Activated CD4-positive, alpha-beta T cell treated with anti-CD3 and anti-CD28 coated beads for 36 hours (primary cell): Measurements from ENCODE around the gene PAF1. TPM values are rescaled to one million over a fixed set of nuclear protein-coding genes. Genes with fewer than 3 reads are reported as not detected.

Experiments
- ATAC-seq: fragments of 200-7000 bp; cut with Tn5 transposase; one replicate; pipeline ENCODE4 v1.10.0; 2021; ENCODE audit warnings: mild to moderate bottlenecking, moderate library complexity
- CTCF ChIA-PET: fragments of 350-600 bp; sonication (Branson Sonifier 250); formaldehyde crosslinking; loops from one replicate; lab custom pipeline; 2021; ENCODE audit warnings: antibody characterized with exemption; lab: Charles Lee
- POLR2A ChIA-PET: fragments of 350-600 bp; sonication (Branson Sonifier 250); formaldehyde crosslinking; loops from one replicate; lab custom pipeline; 2021; ENCODE audit warnings: antibody characterized with exemption, inconsistent platforms; lab: Charles Lee
- DNase-seq: peaks from one replicate; pipeline ENCODE4 v3.0.0-alpha.2; 2020
- H3K27ac Mint-ChIP-seq: one replicate; pipeline ENCODE4 v1.8.0; 2021; ENCODE audit warnings: mixed read lengths
- H3K27me3 Mint-ChIP-seq: one replicate; pipeline ENCODE4 v1.8.0; 2021; ENCODE audit warnings: mixed read lengths
- H3K36me3 Mint-ChIP-seq: one replicate; pipeline ENCODE4 v1.8.0; 2021; ENCODE audit warnings: low read depth, mixed read lengths
- H3K4me1 Mint-ChIP-seq: one replicate; pipeline ENCODE4 v1.8.0; 2021; ENCODE audit warnings: mixed read lengths
- H3K4me3 Mint-ChIP-seq: one replicate; pipeline ENCODE4 v1.8.0; 2021; ENCODE audit warnings: mild to moderate bottlenecking, moderate library complexity, mixed read lengths
- H3K9me3 Mint-ChIP-seq: one replicate; pipeline ENCODE4 v1.8.0; 2021; ENCODE audit warnings: low read depth, mixed read lengths
- intact Hi-C, 2 experiments: fragments of 100-400 bp; cut with DNase I in 1 of 2; cut with micrococcal nuclease in 1 of 2; formaldehyde crosslinking; loops; one replicate each; pipeline versions ENCODE4 v1.14.2 to v1.15.1; 2022 to 2024; cut with DNase I, micrococcal nuclease
- total RNA-seq, 2 experiments: library from RNA; stranded (reverse); gene quantifications; one replicate each; pipeline ENCODE4 v1.2.3, GENCODE V29; 2021

PAF1 gene
- total RNA-seq, 2 experiments from 2014 or later: 40.4 to 54.2 TPM

DNA sequence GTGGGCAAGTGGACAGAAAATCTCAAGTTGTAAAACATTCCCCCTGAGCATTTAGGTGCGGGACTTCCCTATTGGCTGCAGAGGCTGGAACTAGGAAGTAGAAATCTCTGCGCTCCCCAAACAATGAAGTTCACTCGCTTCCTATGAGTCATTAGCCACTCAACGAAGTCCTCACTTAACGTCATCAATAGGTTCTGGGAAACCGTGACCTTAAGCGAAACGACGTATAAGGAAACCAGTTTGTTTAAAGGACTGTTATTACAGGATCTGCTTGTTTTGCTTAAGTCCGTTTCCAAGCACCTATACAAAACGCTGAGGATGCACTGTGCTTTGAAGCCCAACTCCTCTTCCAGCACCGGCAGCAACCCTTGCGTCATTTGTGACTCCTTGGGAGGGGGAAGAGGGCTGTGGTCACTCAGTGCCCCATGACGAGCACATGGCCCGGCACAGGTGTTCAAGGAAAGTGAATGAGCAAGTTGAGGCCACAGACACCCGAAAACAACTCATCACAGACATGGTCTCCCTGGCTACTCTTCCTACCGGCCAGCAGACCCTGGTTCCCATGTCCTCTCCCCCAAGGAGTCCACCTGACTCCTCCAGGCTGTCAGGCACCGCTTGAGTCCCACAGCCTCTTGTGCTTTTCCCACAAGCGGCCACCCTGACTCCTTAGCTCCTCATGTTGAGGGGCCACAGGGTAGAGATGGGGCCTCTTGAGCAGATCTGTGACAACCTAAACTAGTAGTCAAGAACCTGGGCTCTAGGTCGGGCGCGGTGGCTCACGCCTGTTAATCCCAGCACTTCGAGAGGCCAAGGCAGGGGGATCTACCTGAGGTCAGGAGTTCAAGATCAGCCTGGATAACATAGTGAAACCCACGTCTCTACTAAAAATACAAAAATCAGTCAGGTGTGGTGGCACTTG lies 40.0 kb upstream of the PAF1 start:
- peaks cover 36% of the 10 kb centered on the region for H3K36me3 Mint-ChIP-seq
- H3K27me3 Mint-ChIP-seq: no peaks in the 10 kb centered on the region
- ATAC-seq (peak; percentile 81), DNase-seq (peak; percentile 86)
- CTCF ChIA-PET: interaction anchor here (0.7 to 1.3 kb wide), 5 partner anchors 10 to 114 kb away, joined by 3 to 4 read pairs (median 3); partner anchors contain the start of genes MED29 and PAF1
- H3K4me1 Mint-ChIP-seq: peaks cover 40% of the 10 kb centered on the region
- no peaks in the 10 kb centered on the region for H3K9me3 Mint-ChIP-seq
- H3K27ac Mint-ChIP-seq: peak overlapping the region; percentile 89
- POLR2A ChIA-PET: interaction anchor here (0.5 to 2.6 kb wide), 6 partner anchors 15 to 589 kb away, joined by 3 to 10 read pairs (median 4); partner anchors contain the start of genes SUPT5H and TIMM50
- peak overlapping the region; percentile 28 for H3K4me3 Mint-ChIP-seq
- intact Hi-C loops: loop anchor here (1.0 to 5.0 kb wide), 8 partner anchors 14 to 80 kb away; partner anchors contain the start of genes PLEKHG2 (in 2 of the 2), SUPT5H (in 2 of the 2), MED29 (in 1 of the 2) and PAF1 (in 1 of the 2)

DNA sequence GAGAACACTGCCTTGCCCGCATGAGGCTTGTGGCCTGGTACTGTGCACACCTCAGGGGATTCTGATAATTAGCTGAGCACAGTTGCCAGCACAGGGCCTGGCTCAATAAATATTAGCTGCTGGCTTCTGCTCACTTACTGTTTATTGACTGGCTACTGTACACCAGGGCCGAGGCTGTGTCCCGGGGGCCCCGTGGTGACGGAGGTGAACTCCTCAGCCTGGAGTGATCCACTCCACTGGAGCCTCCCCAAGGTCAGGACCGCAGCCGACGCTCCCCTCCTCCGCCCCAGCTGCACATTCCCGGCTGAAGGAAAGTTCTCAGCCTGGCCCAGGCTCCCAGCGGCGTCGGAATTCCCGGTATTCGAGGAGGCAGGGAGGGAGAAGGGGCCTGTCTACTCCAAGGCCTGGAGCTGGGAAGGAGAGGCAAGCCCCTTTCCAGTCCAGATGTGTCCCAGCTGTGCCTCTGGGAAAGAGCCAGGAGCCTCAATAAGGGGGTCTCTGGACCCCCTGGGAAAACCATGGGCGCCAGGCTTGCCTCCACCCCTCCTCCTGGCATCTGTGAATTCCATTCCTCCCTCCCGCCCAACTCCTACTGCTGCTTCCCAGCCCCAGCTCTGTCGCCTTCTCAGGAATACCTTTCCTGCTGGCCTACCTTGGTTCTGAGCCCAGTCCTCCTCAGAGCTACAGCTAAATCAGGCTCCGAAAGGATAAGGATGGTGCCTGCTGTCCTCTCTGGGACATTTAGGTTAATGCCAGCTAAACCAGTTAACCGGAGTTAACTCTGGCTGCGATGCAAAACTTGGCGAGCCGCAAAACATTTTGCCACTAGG lies 37.6 kb upstream of the PAF1 start:
- Mint-ChIP-seq H3K27ac (no peak overlapping the region), H3K4me3 (no peak overlapping the region), H3K9me3 (no peaks in the 10 kb centered on the region), H3K4me1 (peaks cover 25% of the 10 kb centered on the region), H3K27me3 (no peaks in the 10 kb centered on the region), H3K36me3 (peaks cover 16% of the 10 kb centered on the region)
- no peak for ATAC-seq
- ChIA-PET POLR2A (interaction anchor here (1.2 to 3.1 kb wide), 4 partner anchors 7 to 27 kb away, joined by 3 to 12 read pairs (median 4); partner anchors contain the start of gene RPS16), CTCF (interaction anchor here (1.1 to 2.5 kb wide), 3 partner anchors 16 to 104 kb away, joined by 3 to 9 read pairs (median 3); partner anchors contain the start of gene PLEKHG2)
- intact Hi-C loops: no loop called here
- no peak for DNase-seq

GRCh38 chr19:39427707-39428106 lies 36.8 kb upstream of the PAF1 start:
- Mint-ChIP-seq H3K36me3 (peaks cover 11% of the 10 kb centered on the region), H3K4me1 (peaks cover 17% of the 10 kb centered on the region), H3K4me3 (no peak overlapping the region), H3K9me3 (no peaks in the 10 kb centered on the region), H3K27ac (no peak overlapping the region), H3K27me3 (no peaks in the 10 kb centered on the region)
- intact Hi-C loops: no loop called here
- ATAC-seq: no peak
- DNase-seq: no peak
- CTCF ChIA-PET: interaction anchor here (0.6 to 2.5 kb wide), 9 partner anchors 8 to 305 kb away, joined by 3 to 9 read pairs (median 3); partner anchors contain the start of genes PLEKHG2 and RPS16
- POLR2A ChIA-PET: interaction anchor here (1.0 to 3.1 kb wide), 5 partner anchors 8 to 93 kb away, joined by 3 to 12 read pairs (median 3); partner anchors contain the start of gene RPS16

DNA sequence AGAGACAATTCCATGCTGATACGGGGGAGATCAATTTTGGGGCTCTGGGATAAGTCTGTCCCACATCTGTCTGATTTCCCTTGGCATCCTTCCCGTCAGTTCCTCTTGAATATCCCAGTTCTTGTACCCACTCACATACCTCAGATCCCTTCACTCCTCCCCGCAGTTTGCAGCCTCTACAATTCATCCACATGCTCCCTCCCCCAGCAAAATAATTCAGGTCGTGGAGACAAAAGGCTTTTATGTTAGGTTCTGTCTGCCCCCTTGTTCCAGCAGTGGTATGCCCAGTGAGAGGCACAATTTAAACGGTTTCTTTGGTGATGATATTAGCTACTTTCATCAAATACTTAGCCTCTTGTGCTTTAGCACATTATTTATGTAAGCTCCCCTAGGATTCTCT lies 35.3 kb upstream of the PAF1 start:
- peaks cover 9% of the 10 kb centered on the region for H3K4me1 Mint-ChIP-seq
- POLR2A ChIA-PET: interaction anchor here (3.1 kb wide), 1 partner anchor 9 kb away, joined by 12 read pairs; the partner anchor contains the start of gene RPS16
- H3K4me3 Mint-ChIP-seq: no peak overlapping the region
- H3K9me3 Mint-ChIP-seq: no peaks in the 10 kb centered on the region
- H3K27me3 Mint-ChIP-seq: no peaks in the 10 kb centered on the region
- H3K36me3 Mint-ChIP-seq: peaks cover 13% of the 10 kb centered on the region
- CTCF ChIA-PET: interaction anchor here (0.9 to 1.3 kb wide), 3 partner anchors 9 to 106 kb away, joined by 3 to 7 read pairs (median 3); partner anchors contain the start of gene RPS16
- intact Hi-C loops: no loop called here
- ATAC-seq (no peak), DNase-seq (no peak)
- peak overlapping the region; percentile 17 for H3K27ac Mint-ChIP-seq

- DNase-seq (no peak), ATAC-seq (no peak)
- peaks cover 5% of the 10 kb centered on the region for H3K4me1 Mint-ChIP-seq
- POLR2A ChIA-PET: interaction anchor here (3.1 kb wide), 1 partner anchor 10 kb away, joined by 12 read pairs; the partner anchor contains the start of gene RPS16
- intact Hi-C loops: no loop called here
- no peaks in the 10 kb centered on the region for H3K9me3 Mint-ChIP-seq
- H3K27me3 Mint-ChIP-seq: no peaks in the 10 kb centered on the region
- H3K27ac Mint-ChIP-seq: no peak overlapping the region
- no peak overlapping the region for H3K4me3 Mint-ChIP-seq
- CTCF ChIA-PET: interaction anchor here (1.1 to 1.3 kb wide), 2 partner anchors 10 to 107 kb away, joined by 3 read pairs; partner anchors contain the start of gene RPS16
- peaks cover 13% of the 10 kb centered on the region for H3K36me3 Mint-ChIP-seq
These were observed 34.8 kb upstream of the PAF1 start for GRCh38 chr19:39425744-39426143.

DNA sequence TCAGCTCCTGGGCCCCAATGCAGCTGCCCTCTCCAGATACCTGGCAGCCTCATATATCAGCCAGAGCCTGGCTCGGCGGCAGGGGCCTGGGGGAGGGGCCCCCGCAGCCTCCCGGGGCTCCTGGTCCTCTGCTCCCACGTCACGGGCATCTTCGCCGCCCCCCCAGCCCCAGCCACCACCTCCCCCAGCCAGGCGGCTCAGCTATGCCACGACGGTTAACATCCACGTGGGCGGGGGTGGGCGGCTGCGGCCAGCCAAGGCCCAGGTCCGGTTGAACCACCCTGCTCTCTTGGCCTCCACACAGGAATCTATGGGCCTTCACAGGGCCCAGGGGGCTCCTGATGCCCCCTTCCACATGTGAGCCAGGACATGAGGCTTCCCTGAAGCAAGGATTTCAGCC lies 34.0 kb upstream of the PAF1 start:
- intact Hi-C loops: no loop called here
- peaks cover 15% of the 10 kb centered on the region for H3K36me3 Mint-ChIP-seq
- H3K27me3 Mint-ChIP-seq: no peaks in the 10 kb centered on the region
- DNase-seq: no peak
- H3K27ac Mint-ChIP-seq: no peak overlapping the region
- ChIA-PET CTCF (interaction anchor here (1.0 to 1.1 kb wide), 2 partner anchors 11 to 108 kb away, joined by 3 to 5 read pairs; partner anchors contain the start of gene EID2B), POLR2A (no interaction called here)
- H3K9me3 Mint-ChIP-seq: no peaks in the 10 kb centered on the region
- no peak for ATAC-seq
- H3K4me1 Mint-ChIP-seq: no peaks in the 10 kb centered on the region
- H3K4me3 Mint-ChIP-seq: no peak overlapping the region

GRCh38 chr19:39423258-39424086 lies 32.6 kb upstream of the PAF1 start:
- ChIA-PET POLR2A (no interaction called here), CTCF (interaction anchor here (1.0 to 1.2 kb wide), 2 partner anchors 9 to 51 kb away, joined by 3 read pairs; no protein-coding TSS in a partner anchor)
- no peak overlapping the region for H3K27ac Mint-ChIP-seq
- intact Hi-C loops: no loop called here
- H3K36me3 Mint-ChIP-seq: peaks cover 19% of the 10 kb centered on the region
- H3K4me3 Mint-ChIP-seq: no peak overlapping the region
- DNase-seq: no peak
- no peaks in the 10 kb centered on the region for H3K9me3 Mint-ChIP-seq
- ATAC-seq: no peak
- no peaks in the 10 kb centered on the region for H3K27me3 Mint-ChIP-seq
- no peaks in the 10 kb centered on the region for H3K4me1 Mint-ChIP-seq

- peaks cover 22% of the 10 kb centered on the region for H3K36me3 Mint-ChIP-seq
- DNase-seq (no peak), ATAC-seq (no peak)
- POLR2A ChIA-PET: no interaction called here
- CTCF ChIA-PET: no interaction called here
- H3K9me3 Mint-ChIP-seq: no peaks in the 10 kb centered on the region
- intact Hi-C loops: no loop called here
- H3K4me1 Mint-ChIP-seq: no peaks in the 10 kb centered on the region
- H3K4me3 Mint-ChIP-seq: no peak overlapping the region
- H3K27me3 Mint-ChIP-seq: no peaks in the 10 kb centered on the region
- no peak overlapping the region for H3K27ac Mint-ChIP-seq
These were observed 31.1 kb upstream of the PAF1 start for GRCh38 chr19:39422020-39422419.

GRCh38 chr19:39420769-39421168 lies 29.9 kb upstream of the PAF1 start:
- Mint-ChIP-seq H3K4me3 (no peak overlapping the region), H3K27ac (no peak overlapping the region), H3K9me3 (no peaks in the 10 kb centered on the region), H3K36me3 (peaks cover 22% of the 10 kb centered on the region), H3K27me3 (no peaks in the 10 kb centered on the region), H3K4me1 (no peaks in the 10 kb centered on the region)
- DNase-seq (no peak), ATAC-seq (no peak)
- intact Hi-C loops: no loop called here
- ChIA-PET POLR2A (interaction anchor here (1.2 kb wide), 1 partner anchor 15 kb away, joined by 3 read pairs; no protein-coding TSS in a partner anchor), CTCF (interaction anchor here (0.8 to 1.2 kb wide), 5 partner anchors 9 to 93 kb away, joined by 3 to 5 read pairs (median 4); partner anchors contain the start of gene RPS16)

- H3K36me3 Mint-ChIP-seq: peaks cover 24% of the 10 kb centered on the region
- H3K27ac Mint-ChIP-seq: no peak overlapping the region
- peaks cover 11% of the 10 kb centered on the region for H3K4me1 Mint-ChIP-seq
- intact Hi-C loops: no loop called here
- DNase-seq: no peak
- POLR2A ChIA-PET: interaction anchor here (0.6 to 1.2 kb wide), 2 partner anchors 28 to 36 kb away, joined by 3 read pairs; partner anchors contain the start of genes MED29 and PAF1
- H3K4me3 Mint-ChIP-seq: no peak overlapping the region
- H3K27me3 Mint-ChIP-seq: no peaks in the 10 kb centered on the region
- ATAC-seq: no peak
- CTCF ChIA-PET: interaction anchor here (1.4 kb wide), 1 partner anchor 21 kb away, joined by 4 read pairs; no protein-coding TSS in a partner anchor
- no peaks in the 10 kb centered on the region for H3K9me3 Mint-ChIP-seq
These were observed 28.1 kb upstream of the PAF1 start for GRCh38 chr19:39419003-39419402.
